Mammary epithelial cell (primary cell): ENCODE measurements around the gene TREML4.

Experiments
- EZH2 ChIP-seq: IDR thresholded peaks from 2 replicates; pipeline ENCODE4 v1.6.1; 2012; ENCODE audit warnings: low read length, inconsistent platforms, borderline replicate concordance
- TF ChIP-seq, protein P1 (sequence below), 2 donors: IDR thresholded peaks in 1 of 2; conservative IDR thresholded peaks in 1 of 2; 2 replicates each; pipeline ENCODE4 v1.5.1; 2011 to 2012; ENCODE audit warnings: inconsistent platforms in 2 of 2, low read length in 2 of 2, mild to moderate bottlenecking in 2 of 2, control low read depth in 1 of 2, low read depth in 1 of 2; ENCODE audit not compliant: insufficient read depth in 1 of 2; ENCODE audit errors: extremely low read depth in 1 of 2

DNA sequence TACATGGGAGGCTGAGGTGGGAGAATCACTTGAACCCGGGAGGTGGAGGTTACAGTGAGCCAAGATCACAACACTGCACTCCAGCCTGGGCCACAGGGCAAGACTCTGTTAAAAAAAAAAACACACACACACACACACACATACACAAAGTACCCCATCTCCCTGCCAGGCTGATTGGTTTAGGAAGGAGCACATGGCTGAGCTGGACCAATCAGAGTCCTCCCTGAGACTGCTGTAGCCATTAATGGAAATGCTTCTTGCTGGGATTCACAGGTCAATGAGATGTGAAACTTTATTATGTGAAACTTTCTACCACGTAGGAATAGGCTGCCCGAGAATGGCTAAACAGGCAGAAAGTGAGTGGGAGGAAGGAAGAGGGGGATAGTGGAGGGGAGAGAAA is 55.5 kb downstream of the TREML4 start:
- TF ChIP-seq, protein P1, sequence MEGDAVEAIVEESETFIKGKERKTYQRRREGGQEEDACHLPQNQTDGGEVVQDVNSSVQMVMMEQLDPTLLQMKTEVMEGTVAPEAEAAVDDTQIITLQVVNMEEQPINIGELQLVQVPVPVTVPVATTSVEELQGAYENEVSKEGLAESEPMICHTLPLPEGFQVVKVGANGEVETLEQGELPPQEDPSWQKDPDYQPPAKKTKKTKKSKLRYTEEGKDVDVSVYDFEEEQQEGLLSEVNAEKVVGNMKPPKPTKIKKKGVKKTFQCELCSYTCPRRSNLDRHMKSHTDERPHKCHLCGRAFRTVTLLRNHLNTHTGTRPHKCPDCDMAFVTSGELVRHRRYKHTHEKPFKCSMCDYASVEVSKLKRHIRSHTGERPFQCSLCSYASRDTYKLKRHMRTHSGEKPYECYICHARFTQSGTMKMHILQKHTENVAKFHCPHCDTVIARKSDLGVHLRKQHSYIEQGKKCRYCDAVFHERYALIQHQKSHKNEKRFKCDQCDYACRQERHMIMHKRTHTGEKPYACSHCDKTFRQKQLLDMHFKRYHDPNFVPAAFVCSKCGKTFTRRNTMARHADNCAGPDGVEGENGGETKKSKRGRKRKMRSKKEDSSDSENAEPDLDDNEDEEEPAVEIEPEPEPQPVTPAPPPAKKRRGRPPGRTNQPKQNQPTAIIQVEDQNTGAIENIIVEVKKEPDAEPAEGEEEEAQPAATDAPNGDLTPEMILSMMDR (conservative IDR thresholded peaks at IDR 0.05 in 1 of 2, IDR thresholded peaks at IDR 0.05 in 1 of 2; ENCODE audit: extremely low read depth in 1 of 2, insufficient read depth in 1 of 2, low read depth in 1 of 2, low read length in 2 of 2): no peak
- TF ChIP-seq EZH2: no peak
